H9 (cell line): ENCODE measurements around the gene CDK14. TPM values are rescaled to one million over a fixed set of nuclear protein-coding genes. Genes with fewer than 3 reads are reported as not detected.

Experiments used
- DNase-seq: peaks from one replicate; pipeline ENCODE4 v3.0.0-alpha.2; 2017
- H2AFZ ChIP-seq: one replicate; pipeline ENCODE4 v1.6.1; 2013; ENCODE audit warnings: mild to moderate bottlenecking, low read length, control low read depth, moderate library complexity
- H2AK5ac ChIP-seq: 2 replicates; pipeline ENCODE4 v1.6.1; 2013; ENCODE audit warnings: low read length, control low read depth, mixed read lengths; ENCODE audit not compliant: insufficient read length
- H2BK120ac ChIP-seq: one replicate; pipeline ENCODE4 v1.6.1; 2013; ENCODE audit warnings: low read depth, mild to moderate bottlenecking, low read length, control low read depth, inconsistent platforms; ENCODE audit not compliant: poor library complexity, severe bottlenecking
- H2BK12ac ChIP-seq: 2 replicates; pipeline ENCODE4 v1.6.1; 2013; ENCODE audit warnings: low read length, control low read depth, mixed read lengths, low read depth; ENCODE audit not compliant: insufficient read length
- H2BK15ac ChIP-seq: 2 replicates; pipeline ENCODE4 v1.6.1; 2013; ENCODE audit warnings: low read depth, low read length, control low read depth
- H2BK20ac ChIP-seq: one replicate; pipeline ENCODE4 v1.6.1; 2013; ENCODE audit warnings: low read depth, mild to moderate bottlenecking, low read length, control low read depth, inconsistent platforms; ENCODE audit not compliant: poor library complexity, severe bottlenecking
- H2BK5ac ChIP-seq: 2 replicates; pipeline ENCODE4 v1.6.1; 2013; ENCODE audit warnings: low read length, control low read depth, mixed read lengths; ENCODE audit not compliant: insufficient read length
- H3K14ac ChIP-seq: 2 replicates; pipeline ENCODE4 v1.6.1; 2013; ENCODE audit warnings: low read length, control low read depth; ENCODE audit not compliant: insufficient read depth
- H3K18ac ChIP-seq: 2 replicates; pipeline ENCODE4 v1.6.1; 2013; ENCODE audit warnings: low read depth, mild to moderate bottlenecking, mixed read lengths, low read length, control low read depth; ENCODE audit not compliant: insufficient read length
- H3K23ac ChIP-seq: 2 replicates; pipeline ENCODE4 v1.6.1; 2013; ENCODE audit warnings: low read length, control low read depth, mixed read lengths, low read depth; ENCODE audit not compliant: insufficient read length
- H3K23me2 ChIP-seq: 2 replicates; pipeline ENCODE4 v1.6.1; 2013; ENCODE audit warnings: low read depth, mild to moderate bottlenecking, mixed read lengths, low read length, control low read depth; ENCODE audit not compliant: insufficient read length, poor library complexity, severe bottlenecking
- H3K27ac ChIP-seq: 2 replicates; pipeline ENCODE4 v1.5.1; 2013; ENCODE audit warnings: low read length, control low read depth, mixed read lengths, low read depth; ENCODE audit not compliant: insufficient read length
- H3K27me3 ChIP-seq: 2 replicates; pipeline ENCODE4 v1.6.1; 2013; ENCODE audit warnings: low read length, control low read depth, inconsistent platforms; ENCODE audit not compliant: insufficient read depth
- H3K4ac ChIP-seq: 2 replicates; pipeline ENCODE4 v1.6.1; 2013; ENCODE audit warnings: low read depth, mild to moderate bottlenecking, control low read depth, inconsistent platforms, low read length, moderate library complexity
- H3K4me1 ChIP-seq: 2 replicates; pipeline ENCODE4 v1.6.1; 2013; ENCODE audit warnings: low read length, control low read depth, inconsistent platforms; ENCODE audit not compliant: insufficient read depth
- H3K4me2 ChIP-seq: 2 replicates; pipeline ENCODE4 v1.6.1; 2013; ENCODE audit warnings: low read length, control low read depth, mixed read lengths; ENCODE audit not compliant: insufficient read length, insufficient read depth
- H3K56ac ChIP-seq: 2 replicates; pipeline ENCODE4 v1.6.1; 2013; ENCODE audit warnings: low read depth, mild to moderate bottlenecking, mixed read lengths, low read length, control low read depth; ENCODE audit not compliant: insufficient read length
- H3K79me1 ChIP-seq: 2 replicates; pipeline ENCODE4 v1.6.1; 2013; ENCODE audit warnings: low read depth, mild to moderate bottlenecking, moderate library complexity, low read length, control low read depth, inconsistent platforms; ENCODE audit not compliant: insufficient read depth, poor library complexity, severe bottlenecking
- H3K79me2 ChIP-seq: 2 replicates; pipeline ENCODE4 v1.6.1; 2013; ENCODE audit warnings: low read length, control low read depth, inconsistent platforms; ENCODE audit not compliant: insufficient read depth
- H3K9ac ChIP-seq: 2 replicates; pipeline ENCODE4 v1.6.1; 2013; ENCODE audit warnings: low read length, control low read depth, mixed read lengths; ENCODE audit not compliant: insufficient read length; ENCODE audit errors: extremely low read depth
- H3K9me3 ChIP-seq: one replicate; pipeline ENCODE4 v1.6.1; 2013; ENCODE audit warnings: low read depth, low read length, inconsistent platforms; ENCODE audit not compliant: control insufficient read depth
- H3T11ph ChIP-seq: one replicate; pipeline ENCODE4 v1.6.1; 2013; ENCODE audit warnings: mild to moderate bottlenecking, low read length, control low read depth, inconsistent platforms
- H4K20me1 ChIP-seq: one replicate; pipeline ENCODE4 v1.6.1; 2013; ENCODE audit not compliant: control insufficient read depth, insufficient read length, insufficient read depth
- H4K5ac ChIP-seq: 2 replicates; pipeline ENCODE4 v1.6.1; 2013; ENCODE audit warnings: low read depth, mild to moderate bottlenecking, mixed read lengths, low read length, control low read depth; ENCODE audit not compliant: insufficient read length
- H4K8ac ChIP-seq: replicated peaks from 2 replicates; pipeline ENCODE4 v1.6.1; 2013; ENCODE audit warnings: low read length, control low read depth, mixed read lengths, low read depth; ENCODE audit not compliant: insufficient read length
- H4K91ac ChIP-seq: 2 replicates; pipeline ENCODE4 v1.6.1; 2013; ENCODE audit warnings: low read depth, mild to moderate bottlenecking, moderate library complexity, mixed read lengths, low read length, control low read depth; ENCODE audit not compliant: insufficient read length
- H3K27ac Mint-ChIP-seq, 3 experiments: 2 replicates in 2 of 3; 3 replicates in 1 of 3; pipeline ENCODE4 v1.8.0; 2020 to 2021; ENCODE audit warnings: mixed read lengths in 3 of 3, mild to moderate bottlenecking in 1 of 3, moderate library complexity in 1 of 3
- H3K27me3 Mint-ChIP-seq: 2 replicates; pipeline ENCODE4 v1.8.0; 2021; ENCODE audit warnings: low read depth, mild to moderate bottlenecking, moderate library complexity, mixed read lengths
- H3K36me3 Mint-ChIP-seq, 3 experiments: 2 replicates in 2 of 3; 3 replicates in 1 of 3; pipeline ENCODE4 v1.8.0; 2020 to 2021; ENCODE audit warnings: low read depth in 3 of 3, mixed read lengths in 3 of 3; ENCODE audit not compliant: insufficient read depth in 1 of 3
- H3K4me1 Mint-ChIP-seq, 2 experiments: 2 replicates each; pipeline ENCODE4 v1.8.0; 2020; ENCODE audit warnings: mixed read lengths in 2 of 2
- H3K4me3 Mint-ChIP-seq, 2 experiments: 2 replicates in 1 of 2; 3 replicates in 1 of 2; pipeline ENCODE4 v1.8.0; 2020 to 2021; ENCODE audit warnings: mild to moderate bottlenecking in 2 of 2, mixed read lengths in 2 of 2, moderate library complexity in 1 of 2
- H3K9me3 Mint-ChIP-seq, 2 experiments: 2 replicates in 1 of 2; 3 replicates in 1 of 2; pipeline ENCODE4 v1.8.0; 2020; ENCODE audit warnings: mild to moderate bottlenecking in 2 of 2, mixed read lengths in 2 of 2, moderate library complexity in 1 of 2
- CTCF ChIP-seq: fragments of 200-600 bp; sonication (generic); conservative IDR thresholded peaks from 3 replicates; pipeline ENCODE4 v1.8.0; 2021; ENCODE audit warnings: antibody characterized with exemption, mild to moderate bottlenecking
- WGBS: extraction: QIAGEN DNeasy Blood & Tissue Kit; methylation state at CpG from one replicate; pipeline ENCODE4 v1.1.7; 2013; ENCODE audit warnings: missing lambda C conversion rate, low lambda C conversion rate, mixed read lengths; ENCODE audit not compliant: insufficient read length; ENCODE audit errors: extremely low coverage; 5-methylcytosine and 5-hydroxymethylcytosine counted together
- total RNA-seq: library from RNA; stranded (reverse); gene quantifications from 2 replicates; pipeline ENCODE4 v1.2.1, GENCODE V29; 2021

CDK14 gene
- total RNA-seq, 1 experiment from 2014 or later: 23.9 TPM

GRCh38 chr7:91093181-91093580 is 497.1 kb downstream of the CDK14 start:
- no peak overlapping the region for H4K5ac ChIP-seq
- no peak overlapping the region for H3K56ac ChIP-seq
- H3K4me1 ChIP-seq: no peaks in the 10 kb centered on the region
- H3K4me1 Mint-ChIP-seq: 0 out of 4 replicates have a peak, but pooled peaks cover 0 to 2% of the 10 kb centered on the region in 2 experiments
- no peak overlapping the region for H4K91ac ChIP-seq
- no peak overlapping the region for H3K14ac ChIP-seq
- no peaks in the 10 kb centered on the region for H4K20me1 ChIP-seq
- H2BK12ac ChIP-seq: no peak overlapping the region
- no peaks in the 10 kb centered on the region for H3K27me3 ChIP-seq
- no peak overlapping the region for H3K27ac ChIP-seq
- H3K79me1 ChIP-seq: no peaks in the 10 kb centered on the region
- no peak overlapping the region for H2AK5ac ChIP-seq
- H3K23ac ChIP-seq: no peak overlapping the region
- no peak overlapping the region for H3K4me2 ChIP-seq
- no peak overlapping the region for H3K9ac ChIP-seq
- no peak overlapping the region for H2BK120ac ChIP-seq
- no CpG with 5 or more reads among the region's 3 CpGs for WGBS
- H2AFZ ChIP-seq: no peak overlapping the region
- H3K18ac ChIP-seq: no peak overlapping the region
- no peaks in the 10 kb centered on the region for H3K9me3 Mint-ChIP-seq
- no peak overlapping the region for H3K27ac Mint-ChIP-seq
- no peak overlapping the region for H3T11ph ChIP-seq
- no peak overlapping the region for H2BK15ac ChIP-seq
- H3K4ac ChIP-seq: no peak overlapping the region
- no peak overlapping the region for H3K4me3 Mint-ChIP-seq
- H4K8ac ChIP-seq: no peak overlapping the region
- H3K36me3 Mint-ChIP-seq: no peaks in the 10 kb centered on the region
- H2BK5ac ChIP-seq: no peak overlapping the region
- no peaks in the 10 kb centered on the region for H3K9me3 ChIP-seq
- no peak for DNase-seq
- no peak for TF ChIP-seq CTCF
- H3K27me3 Mint-ChIP-seq: no peaks in the 10 kb centered on the region
- H3K23me2 ChIP-seq: no peaks in the 10 kb centered on the region
- H3K79me2 ChIP-seq: no peaks in the 10 kb centered on the region
- no peak overlapping the region for H2BK20ac ChIP-seq
